ENCODE data around the gene WWOX. TPM values are rescaled to one million over a fixed set of nuclear protein-coding genes. Genes with fewer than 3 reads are reported as not detected.

Gene WWOX
- total and polyA plus RNA-seq, 2 of the 8 experiments (the other 6 are each of a cell fraction or from before 2014, with no cell fraction given): 5.4 to 16.7 TPM

GRCh38 chr16:78108451-78108850, 9.0 kb downstream of the WWOX start (continued):
- TF ChIP-seq CHD7 (IDR thresholded peaks at IDR 0.05; ENCODE audit: insufficient replicate concordance, low read length) (no peak), YY1 (IDR thresholded peaks at IDR 0.05; ENCODE audit: low read depth, low read length) (no peak), POLR2AphosphoS5 (IDR thresholded peaks at IDR 0.05; ENCODE audit: low read depth, low read length) (no peak), EP300 (IDR thresholded peaks at IDR 0.05; ENCODE audit: borderline replicate concordance in 1 of 2, low read depth in 2 of 2, low read length in 2 of 2) (no peak), SIN3A (conservative IDR thresholded peaks at IDR 0.05 in 1 of 2, IDR thresholded peaks at IDR 0.05 in 1 of 2; ENCODE audit: low read depth in 1 of 2, low read length in 2 of 2) (no peak), SP1 (IDR thresholded peaks at IDR 0.05; ENCODE audit: low read depth, low read length) (no peak), BACH1 (IDR thresholded peaks at IDR 0.05; ENCODE audit: low read length) (no peak), CEBPB (IDR thresholded peaks at IDR 0.05; ENCODE audit: low read depth, low read length) (no peak), BRCA1 (IDR thresholded peaks at IDR 0.05; ENCODE audit: low read depth, low read length) (no peak), EGR1 (IDR thresholded peaks at IDR 0.05; ENCODE audit: borderline replicate concordance, low read depth, low read length) (no peak), CREB1 (IDR thresholded peaks at IDR 0.05) (no peak), JUN (IDR thresholded peaks at IDR 0.05; ENCODE audit: low read depth, low read length) (no peak), PHF8 (conservative IDR thresholded peaks at IDR 0.05; ENCODE audit: low read depth, low read length) (no peak)

Data from H1 (cell line).